NCI-H2081 (cell line): Measurements from ENCODE around the gene VEGFB.

Source experiments
- DNase-seq, 2 experiments: peaks; one replicate each; lab custom pipeline; 2025; lab: John Stamatoyannopoulos, UW

VEGFB gene

GRCh38 chr11:64284048-64284961, 49.9 kb downstream of the VEGFB start, which contains the start of gene BAD:
BAD (minus strand) TSS chr11:64284665; CDS start chr11:64284368, 297 bp downstream.
- DNase-seq, result peak; percentile 92

DNA sequence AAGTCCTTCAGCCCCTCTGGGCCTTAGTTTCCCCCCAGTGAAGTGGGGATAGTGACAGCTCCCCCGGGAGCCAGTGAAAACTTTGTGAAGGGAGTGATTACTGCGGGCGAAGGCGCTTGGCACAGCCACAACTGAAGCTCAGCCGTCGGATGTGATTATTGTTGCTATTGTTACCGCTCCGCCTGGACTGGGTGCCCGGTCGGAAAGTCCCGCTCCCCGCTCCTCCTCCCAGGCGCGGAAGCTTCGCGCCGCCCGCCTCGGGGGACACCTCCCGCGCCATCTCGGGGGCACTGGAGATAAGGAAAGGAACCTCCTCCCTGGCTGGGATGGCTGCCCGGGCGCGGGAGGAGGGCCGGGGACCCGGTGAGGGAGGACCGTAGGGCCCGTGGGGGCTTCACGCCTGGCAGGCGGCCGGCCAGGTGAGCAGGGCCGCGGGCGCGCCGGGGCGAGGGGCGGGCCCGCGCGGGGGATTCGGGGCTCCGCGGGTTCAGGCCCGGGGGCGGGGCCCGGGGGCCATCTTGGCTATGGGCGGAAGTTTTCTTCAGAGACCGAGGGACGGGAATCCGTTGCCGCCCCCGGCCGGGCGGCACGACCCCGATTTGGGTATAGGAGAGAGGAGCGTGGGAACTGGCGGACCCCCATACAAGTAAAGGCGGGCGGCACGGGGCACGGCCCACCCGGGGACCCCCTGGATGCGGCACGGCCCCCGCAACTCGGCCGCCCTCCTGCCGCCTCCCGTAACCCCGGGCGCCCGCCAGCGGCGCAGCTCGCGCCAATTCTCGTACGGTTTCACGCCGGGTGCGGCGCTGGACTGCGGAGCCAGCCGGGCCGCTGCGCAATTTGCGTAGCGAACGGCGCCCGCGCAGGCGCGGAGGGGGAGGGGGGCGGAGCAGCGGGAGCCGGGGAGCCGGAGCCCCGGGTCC, 50.8 kb downstream of the VEGFB start, which contains the start of gene GPR137:
Gene GPR137 (plus strand): TSS at position 887 of the 923 bp plus-strand sequence. CDS start 677 bp downstream, outside the sequence.
- peak; percentile 65 to 81 for DNase-seq

GRCh38 chr11:64285885-64286800, 51.8 kb downstream of the VEGFB start:
- peak; percentile 39 to 70 for DNase-seq

GRCh38 chr11:64286801-64287159, 52.4 kb downstream of the VEGFB start:
- DNase-seq, result no peak

DNA sequence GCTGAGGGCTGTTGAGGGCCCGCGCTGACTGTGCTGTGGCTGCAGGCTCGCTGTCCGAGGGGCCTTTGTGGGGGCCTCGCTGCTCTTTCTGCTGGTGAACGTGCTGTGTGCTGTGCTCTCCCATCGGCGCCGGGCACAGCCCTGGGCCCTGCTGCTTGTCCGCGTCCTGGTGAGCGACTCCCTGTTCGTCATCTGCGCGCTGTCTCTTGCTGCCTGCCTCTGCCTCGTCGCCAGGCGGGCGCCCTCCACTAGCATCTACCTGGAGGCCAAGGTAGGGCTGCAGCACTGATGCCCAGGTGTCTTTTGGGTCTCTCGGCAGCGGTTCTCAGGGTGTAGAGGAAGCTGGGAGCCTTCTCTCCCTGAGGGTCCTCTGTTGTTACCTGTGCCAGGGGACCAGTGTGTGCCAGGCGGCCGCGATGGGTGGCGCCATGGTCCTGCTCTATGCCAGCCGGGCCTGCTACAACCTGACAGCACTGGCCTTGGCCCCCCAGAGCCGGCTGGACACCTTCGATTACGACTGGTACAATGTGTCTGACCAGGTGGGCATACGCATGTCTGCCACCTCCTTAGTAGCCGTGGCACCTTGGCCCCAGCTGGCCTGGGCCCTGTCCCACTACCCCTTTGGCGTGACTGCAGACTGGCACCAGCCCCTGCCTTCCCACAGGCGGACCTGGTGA, 53.4 kb downstream of the VEGFB start:
- no peak for DNase-seq

DNA sequence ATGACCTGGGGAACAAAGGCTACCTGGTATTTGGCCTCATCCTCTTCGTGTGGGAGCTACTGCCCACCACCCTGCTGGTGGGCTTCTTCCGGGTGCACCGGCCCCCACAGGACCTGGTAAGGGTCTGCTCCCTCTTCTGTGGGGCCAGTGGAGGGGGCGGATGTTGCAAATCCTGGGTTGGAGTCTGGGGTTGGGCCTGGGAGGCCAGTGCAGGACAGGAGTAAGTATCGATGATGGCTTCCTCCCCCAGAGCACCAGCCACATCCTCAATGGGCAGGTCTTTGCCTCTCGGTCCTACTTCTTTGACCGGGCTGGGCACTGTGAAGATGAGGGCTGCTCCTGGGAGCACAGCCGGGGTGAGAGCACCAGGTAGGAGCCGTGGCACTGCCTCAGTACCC, 54.0 kb downstream of the VEGFB start:
- DNase-seq, result no peak
